MM.1S (cell line): ENCODE data around the gene SCFD2.

Experiments used
- DNase-seq: peaks from one replicate; pipeline ENCODE4 v3.0.0-alpha.2; 2015
- H2AFZ ChIP-seq: fragments of 300-600 bp; sonication (generic); 2 replicates; pipeline ENCODE4 v1.6.0; 2016; ENCODE audit warnings: antibody characterized with exemption, low read length
- H3F3A ChIP-seq: fragments of 300-600 bp; sonication (generic); 2 replicates; pipeline ENCODE4 v1.6.1; 2016; ENCODE audit warnings: mild to moderate bottlenecking, antibody characterized with exemption, low read length, moderate library complexity, mixed read lengths; ENCODE audit not compliant: insufficient read depth
- H3K27ac ChIP-seq: fragments of 300-600 bp; sonication (generic); 2 replicates; pipeline ENCODE4 v1.5.1; 2016; ENCODE audit warnings: mild to moderate bottlenecking, low read length
- H3K27me3 ChIP-seq: fragments of 300-600 bp; sonication (generic); replicated peaks from 2 replicates; pipeline ENCODE4 v1.6.0; 2016; ENCODE audit warnings: low read length; ENCODE audit not compliant: insufficient read depth
- H3K36me3 ChIP-seq: fragments of 300-600 bp; sonication (generic); replicated peaks from 2 replicates; pipeline ENCODE4 v1.6.1; 2016; ENCODE audit warnings: mild to moderate bottlenecking, low read length, mixed read lengths; ENCODE audit not compliant: insufficient read depth
- H3K4me1 ChIP-seq: fragments of 300-600 bp; sonication (generic); 2 replicates; pipeline ENCODE4 v1.6.1; 2016; ENCODE audit warnings: low read length, mixed read lengths
- H3K4me2 ChIP-seq: fragments of 300-600 bp; sonication (generic); 2 replicates; pipeline ENCODE4 v1.6.0; 2016; ENCODE audit warnings: low read depth, low read length
- H3K4me3 ChIP-seq: fragments of 300-600 bp; sonication (generic); 2 replicates; pipeline ENCODE4 v1.5.1; 2016; ENCODE audit warnings: low read length, mixed read lengths
- H3K79me2 ChIP-seq: fragments of 300-600 bp; sonication (generic); 2 replicates; pipeline ENCODE4 v1.6.1; 2016; ENCODE audit warnings: mixed run types, low read length, mixed read lengths
- H3K9ac ChIP-seq: fragments of 300-600 bp; sonication (generic); 2 replicates; pipeline ENCODE4 v1.6.1; 2016; ENCODE audit warnings: low read length, mixed read lengths
- H3K9me2 ChIP-seq: fragments of 300-600 bp; sonication (generic); replicated peaks from 2 replicates; pipeline ENCODE4 v1.6.1; 2016; ENCODE audit warnings: mild to moderate bottlenecking, low read length, mixed read lengths; ENCODE audit not compliant: insufficient read depth
- H3K9me3 ChIP-seq: fragments of 300-600 bp; sonication (generic); replicated peaks from 2 replicates; pipeline ENCODE4 v1.6.1; 2016; ENCODE audit warnings: mild to moderate bottlenecking, low read length, mixed read lengths; ENCODE audit not compliant: insufficient read depth
- H4K20me1 ChIP-seq: fragments of 300-600 bp; sonication (generic); 2 replicates; pipeline ENCODE4 v1.6.1; 2016; ENCODE audit warnings: mild to moderate bottlenecking, low read length, moderate library complexity, mixed read lengths; ENCODE audit not compliant: insufficient read depth
- CTCF ChIP-seq: fragments of 300-600 bp; sonication (generic); IDR thresholded peaks from 2 replicates; pipeline ENCODE4 v1.5.1; 2016; ENCODE audit warnings: antibody characterized with exemption, low read length, mixed read lengths
- EZH2 ChIP-seq: fragments of 300-600 bp; sonication (generic); optimal IDR thresholded peaks from 2 replicates; pipeline ENCODE3; 2017; ENCODE audit warnings: low read depth, mild to moderate bottlenecking, antibody characterized with exemption, low read length, mixed read lengths
- EZH2phosphoT487 ChIP-seq: fragments of 300-600 bp; sonication (generic); IDR thresholded peaks from 2 replicates; pipeline ENCODE4 v1.6.1; 2018; ENCODE audit warnings: antibody characterized with exemption, low read length

The SCFD2 gene

GRCh38 chr4:53076374-53076958 lies 289.4 kb downstream of the SCFD2 start:
- H2AFZ ChIP-seq: no peak overlapping the region
- no peaks in the 10 kb centered on the region for H3K9me2 ChIP-seq
- H3K9me3 ChIP-seq: no peaks in the 10 kb centered on the region
- no peaks in the 10 kb centered on the region for H3K27me3 ChIP-seq
- no peaks in the 10 kb centered on the region for H3K36me3 ChIP-seq
- H3K4me3 ChIP-seq: no peak overlapping the region
- no peak overlapping the region for H3K27ac ChIP-seq
- no peaks in the 10 kb centered on the region for H4K20me1 ChIP-seq
- no peaks in the 10 kb centered on the region for H3F3A ChIP-seq
- no peaks in the 10 kb centered on the region for H3K79me2 ChIP-seq
- no peak overlapping the region for H3K9ac ChIP-seq
- no peak for DNase-seq
- no peak overlapping the region for H3K4me2 ChIP-seq
- H3K4me1 ChIP-seq: no peaks in the 10 kb centered on the region
- no peak for TF ChIP-seq CTCF

GRCh38 chr4:53075162-53075785 lies 290.6 kb downstream of the SCFD2 start:
- H3K4me3 ChIP-seq: no peak overlapping the region
- H3K9ac ChIP-seq: no peak overlapping the region
- no peaks in the 10 kb centered on the region for H3K27me3 ChIP-seq
- H3F3A ChIP-seq: no peaks in the 10 kb centered on the region
- DNase-seq: no peak
- no peak for TF ChIP-seq EZH2phosphoT487
- TF ChIP-seq CTCF: no peak
- no peak for TF ChIP-seq EZH2
- H3K9me2 ChIP-seq: no peaks in the 10 kb centered on the region
- H3K4me1 ChIP-seq: no peaks in the 10 kb centered on the region
- H3K36me3 ChIP-seq: no peaks in the 10 kb centered on the region
- no peaks in the 10 kb centered on the region for H3K79me2 ChIP-seq
- H3K27ac ChIP-seq: no peak overlapping the region
- H3K4me2 ChIP-seq: no peak overlapping the region
- no peak overlapping the region for H2AFZ ChIP-seq
- no peaks in the 10 kb centered on the region for H3K9me3 ChIP-seq
- H4K20me1 ChIP-seq: no peaks in the 10 kb centered on the region

- Histone ChIP-seq H3K79me2 (no peaks in the 10 kb centered on the region), H3K27ac (no peak overlapping the region)
These were observed 297.0 kb downstream of the SCFD2 start for GRCh38 chr4:53068755-53069330.

More at GRCh38 chr4:53068755-53069330, 297.0 kb downstream of the SCFD2 start:
- Histone ChIP-seq H3K36me3 (no peaks in the 10 kb centered on the region), H3K27me3 (no peaks in the 10 kb centered on the region), H3K4me3 (no peak overlapping the region), H3F3A (no peaks in the 10 kb centered on the region), H3K9me3 (no peaks in the 10 kb centered on the region), H2AFZ (no peak overlapping the region), H3K9ac (no peak overlapping the region), H3K9me2 (no peaks in the 10 kb centered on the region), H3K4me1 (no peaks in the 10 kb centered on the region), H3K4me2 (no peak overlapping the region), H4K20me1 (no peaks in the 10 kb centered on the region)
- TF ChIP-seq EZH2 (no peak), CTCF (no peak), EZH2phosphoT487 (no peak)
- DNase-seq: no peak
